LoVo (cell line): Measurements from ENCODE around the gene SHANK1.
"Not testable (repeated sequence)": the region's sequence is repeated elsewhere in the genome, so short reads cannot be mapped to it uniquely, and the experiment has no call there.

Experiments
- DNase-seq: peaks from one replicate; pipeline ENCODE4 v3.0.0-alpha.2; 2016; ENCODE audit warnings: low spot score

The SHANK1 gene

GRCh38 chr19:50719566-50719965 is at the start of gene SHANK1:
Gene SHANK1, minus strand, starts transcription at chr19:50719802. Its CDS starts 2,883 bp downstream, at chr19:50716919.
- DNase-seq: no peak

- no peak for DNase-seq
Observed at GRCh38 chr19:50768277-50768676, 48.7 kb upstream of the SHANK1 start.

- DNase-seq: not testable (repeated sequence)
Observed at GRCh38 chr19:50767263-50767662, 47.7 kb upstream of the SHANK1 start.

GRCh38 chr19:50766746-50767145 is 47.1 kb upstream of the SHANK1 start:
- DNase-seq: not testable (repeated sequence)

- DNase-seq: no peak
Observed at GRCh38 chr19:50764409-50764808, 44.8 kb upstream of the SHANK1 start.

GRCh38 chr19:50763521-50763920 is 43.9 kb upstream of the SHANK1 start:
- DNase-seq: not testable (repeated sequence)

- DNase-seq: not testable (repeated sequence)
Observed at GRCh38 chr19:50761501-50761900, 41.9 kb upstream of the SHANK1 start.

- DNase-seq: peak; percentile 5
Observed at GRCh38 chr19:50759886-50760285, 40.3 kb upstream of the SHANK1 start.

- DNase-seq: not testable (repeated sequence)
Observed at GRCh38 chr19:50759076-50759475, 39.5 kb upstream of the SHANK1 start.

GRCh38 chr19:50757624-50758023 is 38.0 kb upstream of the SHANK1 start:
- not testable (repeated sequence) for DNase-seq

GRCh38 chr19:50756244-50756643 is 36.6 kb upstream of the SHANK1 start:
- DNase-seq: not testable (repeated sequence)

GRCh38 chr19:50753879-50754278 is 34.3 kb upstream of the SHANK1 start:
- DNase-seq: no peak

- no peak for DNase-seq
Observed at GRCh38 chr19:50750010-50750409, 30.4 kb upstream of the SHANK1 start.

GRCh38 chr19:50749490-50749889 is 29.9 kb upstream of the SHANK1 start:
- DNase-seq: no peak

- not testable (repeated sequence) for DNase-seq
Observed at GRCh38 chr19:50747141-50747540, 27.5 kb upstream of the SHANK1 start.

- no peak for DNase-seq
Observed at GRCh38 chr19:50745221-50745620, 25.6 kb upstream of the SHANK1 start.

- no peak for DNase-seq
Observed at GRCh38 chr19:50743537-50743936, 23.9 kb upstream of the SHANK1 start.

- DNase-seq: no peak
Observed at GRCh38 chr19:50741179-50741933, 21.8 kb upstream of the SHANK1 start.

- no peak for DNase-seq
Observed at GRCh38 chr19:50739914-50740426, 20.4 kb upstream of the SHANK1 start.

- DNase-seq: no peak
Observed at GRCh38 chr19:50739132-50739913, 19.7 kb upstream of the SHANK1 start.

- no peak for DNase-seq
Observed at GRCh38 chr19:50736338-50736737, 16.7 kb upstream of the SHANK1 start.

GRCh38 chr19:50735869-50736268 is 16.3 kb upstream of the SHANK1 start:
- no peak for DNase-seq

- no peak for DNase-seq
Observed at GRCh38 chr19:50729894-50730293, 10.3 kb upstream of the SHANK1 start.
